ENCODE measurements around the gene EXOC1L. TPM values are rescaled to one million over a fixed set of nuclear protein-coding genes. Genes with fewer than 3 reads are reported as not detected.

The EXOC1L gene
- total RNA-seq, 1 experiment from 2014 or later = not detected

GRCh38 chr4:55880652-55881280 is 61.2 kb downstream of the EXOC1L start:
- DNase-seq (ENCODE audit: low read depth) = no peak

- no peak for DNase-seq (ENCODE audit: low read depth)
Measured at GRCh38 chr4:55884093-55884850, 64.7 kb downstream of the EXOC1L start.

GRCh38 chr4:55884851-55885219 is 65.2 kb downstream of the EXOC1L start:
- no peak for DNase-seq (ENCODE audit: low read depth)

Other genes starting within 250 kb of the EXOC1L start
- not detected in 2 replicates for gene PDCL2, start 227.5 kb upstream of the EXOC1L start, total RNA-seq (2014; rRNA removed; shearing (Covaris generic))
- gene NMU, start 183.5 kb upstream of the EXOC1L start, total RNA-seq (2014; rRNA removed; shearing (Covaris generic)) = 5.5 and 7.3 TPM in 2 replicates
- gene EXOC1, start 33.9 kb downstream of the EXOC1L start, total RNA-seq (2014; rRNA removed; shearing (Covaris generic)) = 27.7 and 29.1 TPM in 2 replicates
- gene CEP135, start 129.2 kb downstream of the EXOC1L start, total RNA-seq (2014; rRNA removed; shearing (Covaris generic)) = 5.3 and 8.3 TPM in 2 replicates